Endodermal cell (in vitro differentiated cells): ENCODE results near the gene SENP2. TPM values are rescaled to one million over a fixed set of nuclear protein-coding genes. Genes with fewer than 3 reads are reported as not detected.

Source experiments
- DNase-seq: peaks from one replicate; pipeline ENCODE4 v3.0.0-alpha.2; 2017
- H3K27ac ChIP-seq: 2 replicates; pipeline ENCODE4 v1.5.1; 2013; ENCODE audit warnings: mild to moderate bottlenecking, low read depth, low read length, moderate library complexity
- H3K27me3 ChIP-seq: 2 replicates; pipeline ENCODE4 v1.6.1; 2013; ENCODE audit warnings: mild to moderate bottlenecking, low read length, moderate library complexity; ENCODE audit not compliant: insufficient read depth, control insufficient read depth, poor library complexity, severe bottlenecking
- H3K36me3 ChIP-seq: 2 replicates; pipeline ENCODE4 v1.7.0; 2013; ENCODE audit warnings: mild to moderate bottlenecking, low read length, moderate library complexity; ENCODE audit not compliant: control insufficient read depth, insufficient read depth
- H3K4me1 ChIP-seq: one replicate; pipeline ENCODE4 v1.7.0; 2013; ENCODE audit warnings: low read length; ENCODE audit not compliant: control insufficient read depth, insufficient read depth
- H3K4me3 ChIP-seq: 2 replicates; pipeline ENCODE4 v1.5.1; 2013; ENCODE audit warnings: mild to moderate bottlenecking, low read length, moderate library complexity
- H3K9ac ChIP-seq: 2 replicates; pipeline ENCODE4 v1.6.1; 2013; ENCODE audit warnings: mild to moderate bottlenecking, low read length, moderate library complexity; ENCODE audit not compliant: poor library complexity, severe bottlenecking; ENCODE audit errors: extremely low read depth
- H3K9me3 ChIP-seq: 2 replicates; pipeline ENCODE4 v1.6.1; 2013; ENCODE audit warnings: mild to moderate bottlenecking, low read length, moderate library complexity; ENCODE audit not compliant: control insufficient read depth
- H3K27ac Mint-ChIP-seq: 2 replicates; pipeline ENCODE4 v1.8.0; 2020; ENCODE audit warnings: mixed read lengths
- H3K27me3 Mint-ChIP-seq: 2 replicates; pipeline ENCODE4 v1.8.0; 2021; ENCODE audit warnings: mild to moderate bottlenecking, mixed read lengths; ENCODE audit not compliant: insufficient read depth
- H3K36me3 Mint-ChIP-seq: 2 replicates; pipeline ENCODE4 v1.8.0; 2020; ENCODE audit warnings: low read depth, mixed read lengths
- H3K4me1 Mint-ChIP-seq: 2 replicates; pipeline ENCODE4 v1.8.0; 2020; ENCODE audit warnings: mixed read lengths
- H3K4me3 Mint-ChIP-seq: 2 replicates; pipeline ENCODE4 v1.8.0; 2020; ENCODE audit warnings: mild to moderate bottlenecking, moderate library complexity, mixed read lengths
- H3K9me3 Mint-ChIP-seq: 2 replicates; pipeline ENCODE4 v1.8.0; 2020; ENCODE audit warnings: mild to moderate bottlenecking, mixed read lengths
- CTCF ChIP-seq: fragments of 200-600 bp; sonication (generic); conservative IDR thresholded peaks from 2 replicates; pipeline ENCODE4 v1.5.0; 2021; ENCODE audit warnings: antibody characterized with exemption, mild to moderate bottlenecking
- WGBS, 2 experiments: methylation state at CpG; one replicate each; pipeline versions ENCODE4 v1.1.5 to v1.1.7; 2013; ENCODE audit warnings: missing lambda C conversion rate in 2 of 2, mixed read lengths in 1 of 2; ENCODE audit not compliant: insufficient coverage in 1 of 2, insufficient read length in 1 of 2; 5-methylcytosine and 5-hydroxymethylcytosine counted together
- total RNA-seq, 2 donors: library from RNA; stranded (reverse); fragmentation: NEBNext Ultra II Directional in 1 of 2; extraction: Animal tissue kit (Norgen Biotek cat#: 25700) in 1 of 2; gene quantifications; 2 replicates in 1 of 2; 3 replicates in 1 of 2; pipeline ENCODE4 v1.2.1, GENCODE V29; 2021

SENP2 gene
- total RNA-seq, 2 donors from 2014 or later, result 44.6 to 46.4 TPM

GRCh38 chr3:185561374-185561943 is 24.6 kb upstream of the SENP2 start:
- peaks cover 19% of the 10 kb centered on the region for H3K4me1 Mint-ChIP-seq
- no peaks in the 10 kb centered on the region for H3K4me1 ChIP-seq
- no peak for TF ChIP-seq CTCF
- peaks cover 16% of the 10 kb centered on the region for H3K27me3 Mint-ChIP-seq
- WGBS, 2 experiments, result 93% methylated on average over 6 to 8 of the region's 8 CpGs
- H3K9me3 ChIP-seq, result no peaks in the 10 kb centered on the region
- H3K27ac Mint-ChIP-seq, result no peak overlapping the region
- H3K27me3 ChIP-seq, result no peaks in the 10 kb centered on the region
- no peak overlapping the region for H3K4me3 Mint-ChIP-seq
- no peaks in the 10 kb centered on the region for H3K9me3 Mint-ChIP-seq
- H3K36me3 Mint-ChIP-seq, result no peaks in the 10 kb centered on the region
- H3K4me3 ChIP-seq, result no peak overlapping the region
- DNase-seq, result peak; percentile 53
- no peak overlapping the region for H3K9ac ChIP-seq
- H3K27ac ChIP-seq, result no peak overlapping the region
- no peaks in the 10 kb centered on the region for H3K36me3 ChIP-seq

- Mint-ChIP-seq H3K9me3 (no peaks in the 10 kb centered on the region), H3K27ac (peak overlapping the region; percentile 67), H3K4me3 (no peak overlapping the region), H3K4me1 (peaks cover 19% of the 10 kb centered on the region), H3K36me3 (no peaks in the 10 kb centered on the region), H3K27me3 (peaks cover 16% of the 10 kb centered on the region)
- no peak overlapping the region for H3K9ac ChIP-seq
- no peaks in the 10 kb centered on the region for H3K36me3 ChIP-seq
- no peak for TF ChIP-seq CTCF
- no peaks in the 10 kb centered on the region for H3K27me3 ChIP-seq
- peak; percentile 54 for DNase-seq
- H3K4me3 ChIP-seq, result no peak overlapping the region
- no peaks in the 10 kb centered on the region for H3K4me1 ChIP-seq
- no peak overlapping the region for H3K27ac ChIP-seq
- WGBS, 2 experiments, result 76 to 77% methylated on average over 2 to 5 of the region's 5 CpGs
- H3K9me3 ChIP-seq, result no peaks in the 10 kb centered on the region
Measured at GRCh38 chr3:185561958-185562357, 24.1 kb upstream of the SENP2 start.

GRCh38 chr3:185572183-185572582 is 13.9 kb upstream of the SENP2 start:
- no peak overlapping the region for H3K4me3 Mint-ChIP-seq
- H3K4me1 ChIP-seq, result no peaks in the 10 kb centered on the region
- no peaks in the 10 kb centered on the region for H3K36me3 ChIP-seq
- no peak overlapping the region for H3K27ac Mint-ChIP-seq
- no peaks in the 10 kb centered on the region for H3K27me3 ChIP-seq
- H3K9ac ChIP-seq, result no peak overlapping the region
- no peak for TF ChIP-seq CTCF
- no peaks in the 10 kb centered on the region for H3K27me3 Mint-ChIP-seq
- H3K4me1 Mint-ChIP-seq, result peaks cover 7% of the 10 kb centered on the region
- no peaks in the 10 kb centered on the region for H3K36me3 Mint-ChIP-seq
- 89 to 91% methylated on average over 5 of the region's 5 CpGs for WGBS, 2 experiments
- H3K9me3 Mint-ChIP-seq, result peaks cover 22% of the 10 kb centered on the region
- no peak overlapping the region for H3K27ac ChIP-seq
- no peak for DNase-seq
- peaks cover 18% of the 10 kb centered on the region for H3K9me3 ChIP-seq
- H3K4me3 ChIP-seq, result no peak overlapping the region
